ENCODE measurements around the gene ERCC2. TPM values are rescaled to one million over a fixed set of nuclear protein-coding genes. Genes with fewer than 3 reads are reported as not detected.

ERCC2 gene
- total and polyA plus RNA-seq, 2 of the 8 experiments (the other 6 are each of a cell fraction or from before 2014, with no cell fraction given) = 107 to 117 TPM

- TF ChIP-seq, protein P1, sequence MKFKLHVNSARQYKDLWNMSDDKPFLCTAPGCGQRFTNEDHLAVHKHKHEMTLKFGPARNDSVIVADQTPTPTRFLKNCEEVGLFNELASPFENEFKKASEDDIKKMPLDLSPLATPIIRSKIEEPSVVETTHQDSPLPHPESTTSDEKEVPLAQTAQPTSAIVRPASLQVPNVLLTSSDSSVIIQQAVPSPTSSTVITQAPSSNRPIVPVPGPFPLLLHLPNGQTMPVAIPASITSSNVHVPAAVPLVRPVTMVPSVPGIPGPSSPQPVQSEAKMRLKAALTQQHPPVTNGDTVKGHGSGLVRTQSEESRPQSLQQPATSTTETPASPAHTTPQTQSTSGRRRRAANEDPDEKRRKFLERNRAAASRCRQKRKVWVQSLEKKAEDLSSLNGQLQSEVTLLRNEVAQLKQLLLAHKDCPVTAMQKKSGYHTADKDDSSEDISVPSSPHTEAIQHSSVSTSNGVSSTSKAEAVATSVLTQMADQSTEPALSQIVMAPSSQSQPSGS (IDR thresholded peaks at IDR 0.05; ENCODE audit: low read length) = no peak
- TF ChIP-seq TEAD4 (IDR thresholded peaks at IDR 0.05; ENCODE audit: low read depth, low read length) = no peak
- no peak for TF ChIP-seq NRF1 (IDR thresholded peaks at IDR 0.05; ENCODE audit: low read depth, low read length)
- no peak for TF ChIP-seq SP1 (IDR thresholded peaks at IDR 0.05; ENCODE audit: low read depth, low read length)
- TF ChIP-seq HDAC2 (IDR thresholded peaks at IDR 0.05; ENCODE audit: borderline replicate concordance in 1 of 2, low read depth in 2 of 2, low read length in 2 of 2) = no peak
- TF ChIP-seq EP300 (IDR thresholded peaks at IDR 0.05; ENCODE audit: borderline replicate concordance in 1 of 2, low read depth in 2 of 2, low read length in 2 of 2) = no peak
- no peak for TF ChIP-seq CBX5 (IDR thresholded peaks at IDR 0.05; ENCODE audit: low read depth, low read length)
Measured at GRCh38 chr19:45349126-45349415, 21.3 kb downstream of the ERCC2 start (continued).
